IMR-90 (cell line): ENCODE data around the gene FRY. TPM values are rescaled to one million over a fixed set of nuclear protein-coding genes. Genes with fewer than 3 reads are reported as not detected.

ENCODE experiments used
- ATAC-seq: fragments of 200-7000 bp; cut with Tn5 transposase; 2 replicates; pipeline ENCODE4 v1.9.1; 2020; ENCODE audit warnings: low read depth, mild to moderate bottlenecking, moderate library complexity
- BruUV-seq: library from RNA; stranded (reverse); fragments of 400-500 nt; replicated peaks from 2 replicates; lab custom pipeline; 2021; lab: Mats Ljungman, UMichigan
- CTCF ChIA-PET: fragments of 300-600 bp; formaldehyde crosslinking; extraction: SDS; loops from one replicate; lab custom pipeline; 2021; ENCODE audit warnings: antibody characterized with exemption; lab: Yijun Ruan, JAX
- POLR2A ChIA-PET: fragments of 300-600 bp; sonication (Branson Sonifier 250); formaldehyde crosslinking; loops from one replicate; lab custom pipeline; 2022; ENCODE audit warnings: antibody characterized with exemption; ENCODE audit not compliant: unreplicated experiment; lab: Charles Lee
- DNase-seq: peaks from one replicate; pipeline ENCODE4 v3.0.0; 2013
- H2AFZ ChIP-seq: replicated peaks from 2 replicates; pipeline ENCODE3; 2013; ENCODE audit warnings: low read length, mild to moderate bottlenecking; ENCODE audit not compliant: poor library complexity
- H2AK5ac ChIP-seq: 2 replicates; pipeline ENCODE4 v1.6.1; 2013; ENCODE audit warnings: low read depth, low read length, inconsistent platforms
- H2AK9ac ChIP-seq: replicated peaks from 2 replicates; pipeline ENCODE3; 2013; ENCODE audit warnings: mild to moderate bottlenecking, low read depth, low read length, moderate library complexity; ENCODE audit not compliant: poor library complexity
- H2BK120ac ChIP-seq: 2 replicates; pipeline ENCODE4 v1.6.1; 2013; ENCODE audit warnings: low read depth, low read length, inconsistent platforms
- H2BK15ac ChIP-seq: 3 replicates; pipeline ENCODE4 v1.6.1; 2013; ENCODE audit warnings: low read depth, low read length, inconsistent platforms
- H2BK20ac ChIP-seq: 2 replicates; pipeline ENCODE4 v1.6.1; 2013; ENCODE audit warnings: low read depth, mild to moderate bottlenecking, inconsistent platforms, low read length, moderate library complexity
- H2BK5ac ChIP-seq: 2 replicates; pipeline ENCODE4 v1.6.1; 2013; ENCODE audit warnings: mild to moderate bottlenecking, low read depth, low read length, inconsistent platforms; ENCODE audit not compliant: poor library complexity, severe bottlenecking
- H3K14ac ChIP-seq: replicated peaks from 2 replicates; pipeline ENCODE4 v1.6.1; 2013; ENCODE audit warnings: low read depth, low read length, inconsistent platforms
- H3K18ac ChIP-seq: 2 replicates; pipeline ENCODE4 v1.6.1; 2013; ENCODE audit warnings: low read depth, low read length, control low read depth
- H3K23ac ChIP-seq: 2 replicates; pipeline ENCODE4 v1.6.1; 2013; ENCODE audit warnings: low read depth, low read length, inconsistent platforms
- H3K27ac ChIP-seq: 2 replicates; pipeline ENCODE4 v1.5.1; 2013; ENCODE audit warnings: mild to moderate bottlenecking, control low read depth, low read length; ENCODE audit not compliant: insufficient read depth
- H3K27me3 ChIP-seq: 2 replicates; pipeline ENCODE4 v1.6.1; 2013; ENCODE audit warnings: low read length; ENCODE audit not compliant: control insufficient read depth, insufficient read depth
- H3K36me3 ChIP-seq: 2 replicates; pipeline ENCODE4 v1.6.1; 2013; ENCODE audit warnings: low read length, mixed read lengths; ENCODE audit not compliant: control insufficient read depth, insufficient read depth
- H3K4ac ChIP-seq: 2 replicates; pipeline ENCODE4 v1.6.1; 2013; ENCODE audit warnings: low read depth, low read length, inconsistent platforms
- H3K4me1 ChIP-seq: 2 replicates; pipeline ENCODE4 v1.6.1; 2013; ENCODE audit warnings: low read length, mixed read lengths; ENCODE audit not compliant: control insufficient read depth, insufficient read depth
- H3K4me2 ChIP-seq: 2 replicates; pipeline ENCODE4 v1.6.1; 2013; ENCODE audit warnings: low read depth, mild to moderate bottlenecking, control low read depth, low read length, moderate library complexity
- H3K4me3 ChIP-seq: 2 replicates; pipeline ENCODE4 v1.5.1; 2013; ENCODE audit warnings: low read depth, mild to moderate bottlenecking, control low read depth, low read length, moderate library complexity; ENCODE audit not compliant: insufficient read depth
- H3K56ac ChIP-seq: 2 replicates; pipeline ENCODE4 v1.6.1; 2013; ENCODE audit warnings: low read length, inconsistent platforms; ENCODE audit not compliant: insufficient read depth; ENCODE audit errors: extremely low read depth
- H3K79me1 ChIP-seq, 2 experiments: 2 replicates each; pipeline ENCODE4 v1.6.1; 2013; ENCODE audit warnings: low read length in 2 of 2, inconsistent platforms in 1 of 2, low read depth in 1 of 2
- H3K9ac ChIP-seq: 2 replicates; pipeline ENCODE4 v1.6.1; 2013; ENCODE audit warnings: low read depth, low read length, control low read depth
- H3K9me1 ChIP-seq: 2 replicates; pipeline ENCODE4 v1.6.1; 2013; ENCODE audit warnings: low read length, inconsistent platforms; ENCODE audit not compliant: insufficient read depth
- H3K9me3 ChIP-seq: 2 replicates; pipeline ENCODE4 v1.6.1; 2013; ENCODE audit warnings: low read length; ENCODE audit not compliant: control insufficient read depth, insufficient read depth
- H4K20me1 ChIP-seq: 2 replicates; pipeline ENCODE4 v1.6.1; 2013; ENCODE audit warnings: low read length, inconsistent platforms; ENCODE audit not compliant: insufficient read depth
- H4K5ac ChIP-seq: 2 replicates; pipeline ENCODE4 v1.6.1; 2013; ENCODE audit warnings: mild to moderate bottlenecking, low read depth, low read length, control low read depth
- H4K8ac ChIP-seq, 2 experiments: 2 replicates each; pipeline ENCODE4 v1.6.1; 2013; ENCODE audit warnings: low read depth in 2 of 2, low read length in 2 of 2, control low read depth in 1 of 2, inconsistent platforms in 1 of 2
- H4K91ac ChIP-seq: 2 replicates; pipeline ENCODE4 v1.6.1; 2013; ENCODE audit warnings: low read depth, low read length, inconsistent platforms; ENCODE audit not compliant: insufficient read depth
- CHD1 ChIP-seq: IDR thresholded peaks from 2 replicates; pipeline ENCODE4 v1.6.1; 2012; ENCODE audit warnings: low read depth, low read length, improper control_type of control experiment
- FOS ChIP-seq: fragments of 150-350 bp; IDR thresholded peaks from 2 replicates; pipeline ENCODE4 v1.6.1; 2016; ENCODE audit warnings: low read depth, low read length
- MAFK ChIP-seq: IDR thresholded peaks from 2 replicates; pipeline ENCODE4 v1.6.1; 2012; ENCODE audit warnings: low read depth, low read length, improper control_type of control experiment
- MAZ ChIP-seq: IDR thresholded peaks from 2 replicates; pipeline ENCODE4 v1.6.1; 2012; ENCODE audit warnings: low read depth, mild to moderate bottlenecking, low read length, improper control_type of control experiment, moderate library complexity, borderline replicate concordance
- NFE2L2 ChIP-seq: fragments of 150-350 bp; IDR thresholded peaks from 2 replicates; pipeline ENCODE4 v1.6.1; 2016; ENCODE audit warnings: low read depth, mild to moderate bottlenecking, low read length
- POLR2A ChIP-seq: IDR thresholded peaks from 2 replicates; pipeline ENCODE4 v1.6.1; 2012; ENCODE audit warnings: mild to moderate bottlenecking, low read depth, low read length
- RAD21 ChIP-seq: IDR thresholded peaks from 2 replicates; pipeline ENCODE4 v1.6.1; 2012; ENCODE audit warnings: low read length, improper control_type of control experiment
- RCOR1 ChIP-seq: IDR thresholded peaks from 2 replicates; pipeline ENCODE4 v1.6.1; 2012; ENCODE audit warnings: mild to moderate bottlenecking, low read length, improper control_type of control experiment; ENCODE audit not compliant: insufficient replicate concordance
- RFX5 ChIP-seq: IDR thresholded peaks from 2 replicates; pipeline ENCODE4 v1.8.0; 2012; ENCODE audit warnings: low read depth, mild to moderate bottlenecking, low read length, moderate library complexity
- SMC3 ChIP-seq: fragments of 150-350 bp; IDR thresholded peaks from 2 replicates; pipeline ENCODE4 v1.6.1; 2016; ENCODE audit warnings: low read depth, mild to moderate bottlenecking, antibody characterized with exemption, low read length, moderate library complexity
- USF2 ChIP-seq: fragments of 150-350 bp; IDR thresholded peaks from 2 replicates; pipeline ENCODE4 v1.6.1; 2017; ENCODE audit warnings: mild to moderate bottlenecking, antibody characterized with exemption, low read length, low read depth
- WGBS, 2 experiments: methylation state at CpG; one replicate each; pipeline versions ENCODE4 v1.1.5 to v1.1.7; 2013; ENCODE audit warnings: missing lambda C conversion rate in 2 of 2; ENCODE audit not compliant: insufficient read length in 1 of 2; ENCODE audit errors: extremely low coverage in 2 of 2; 5-methylcytosine and 5-hydroxymethylcytosine counted together
- dilution Hi-C: fragments of 300-500 bp; cut with HindIII; formaldehyde crosslinking; loops from one replicate; pipeline ENCODE4 v1.14.3; 2018; ENCODE audit warnings: low sequenced_read_pairs; ENCODE audit not compliant: unreplicated experiment
- in situ Hi-C: fragments of 300-500 bp; cut with MboI; formaldehyde crosslinking; loops from 3 replicates; pipeline ENCODE4 v1.14.3; 2019; ENCODE audit warnings: low sequenced_read_pairs, inconsistent platforms, mixed read lengths
- intact Hi-C: fragments of 100-400 bp; cut with micrococcal nuclease; formaldehyde crosslinking; loops from 2 replicates; pipeline ENCODE4 v1.10.0; 2022
- polyA plus RNA-seq, 3 experiments: library from polyadenylated mRNA; depleted of rRNA; stranded (reverse); fragments of >200 nt; gene quantifications; 2 replicates each; pipeline ENCODE4 v1.2.3, GENCODE V29; 2012; ENCODE audit warnings: low replicate concordance in 1 of 3
- total RNA-seq: library from RNA; depleted of rRNA; stranded (reverse); fragments of >200 nt; gene quantifications from 2 replicates; pipeline ENCODE4 v1.2.3, GENCODE V29; 2012

Gene FRY
- total and polyA plus RNA-seq, 2 of the 4 experiments (the other 2 are of a cell fraction), result 3.0 to 4.8 TPM

- Histone ChIP-seq H3K27me3 (no peaks in the 10 kb centered on the region), H3K27ac (no peak overlapping the region; the same call in 1 of the 2 replicates), H2AFZ (no peak overlapping the region), H3K4me2 (no peak overlapping the region), H4K5ac (peak overlapping the region; percentile 13; the same call in 1 of the 2 replicates), H4K91ac (no peak overlapping the region), H4K20me1 (no peaks in the 10 kb centered on the region; the same call in 1 of the 2 replicates), H3K14ac (no peak overlapping the region), H3K18ac (no peak overlapping the region), H2AK9ac (no peak overlapping the region), H2BK20ac (no peak overlapping the region), H3K36me3 (peaks cover 8% of the 10 kb centered on the region; the same call in 1 of the 2 replicates), H3K4me1 (peaks cover 31% of the 10 kb centered on the region), H2BK120ac (peak overlapping the region; percentile 20; the same call in 1 of the 2 replicates), H3K4ac (peak overlapping the region; percentile 14; the same call in 1 of the 2 replicates), H4K8ac (peak overlapping the region in 1 of 2 experiments; percentile 31; a peak in 1 of 4 replicates), H3K4me3 (no peak overlapping the region), H3K9me3 (no peaks in the 10 kb centered on the region), H3K23ac (no peak overlapping the region), H2BK15ac (no peak overlapping the region; the same call in 2 of the 3 replicates), H3K9me1 (peaks cover 16% of the 10 kb centered on the region), H3K56ac (no peak overlapping the region), H3K9ac (no peak overlapping the region), H2AK5ac (no peak overlapping the region), H3K79me1 (0 out of 4 replicates have a peak, but pooled peaks cover 0 to 6% of the 10 kb centered on the region in 2 experiments), H2BK5ac (peak overlapping the region; percentile 26)
- TF ChIP-seq NFE2L2 (no peak), CHD1 (no peak), POLR2A (no peak), FOS (no peak), MAZ (no peak), RAD21 (no peak), RFX5 (no peak), SMC3 (no peak), USF2 (no peak), MAFK (no peak), RCOR1 (no peak)
- DNase-seq (no peak), ATAC-seq (no peak)
- dilution Hi-C loops, result no loop called here
- no TSS peak for BruUV-seq
- ChIA-PET CTCF (no interaction called here), POLR2A (no interaction called here)
- WGBS, 2 experiments, result 93% methylated on average over 8 of the region's 13 CpGs; no CpG with 5 or more reads in 1 of the 2 experiments
- intact Hi-C loops, result no loop called here
- in situ Hi-C loops, result no loop called here
Measured at GRCh38 chr13:32208860-32209259, 177.3 kb downstream of the FRY start.
